ENCODE results near the gene FCRL4. TPM values are rescaled to one million over a fixed set of nuclear protein-coding genes. Genes with fewer than 3 reads are reported as not detected.

FCRL4 gene
- total RNA-seq, 1 experiment from 2014 or later, result not detected

DNA sequence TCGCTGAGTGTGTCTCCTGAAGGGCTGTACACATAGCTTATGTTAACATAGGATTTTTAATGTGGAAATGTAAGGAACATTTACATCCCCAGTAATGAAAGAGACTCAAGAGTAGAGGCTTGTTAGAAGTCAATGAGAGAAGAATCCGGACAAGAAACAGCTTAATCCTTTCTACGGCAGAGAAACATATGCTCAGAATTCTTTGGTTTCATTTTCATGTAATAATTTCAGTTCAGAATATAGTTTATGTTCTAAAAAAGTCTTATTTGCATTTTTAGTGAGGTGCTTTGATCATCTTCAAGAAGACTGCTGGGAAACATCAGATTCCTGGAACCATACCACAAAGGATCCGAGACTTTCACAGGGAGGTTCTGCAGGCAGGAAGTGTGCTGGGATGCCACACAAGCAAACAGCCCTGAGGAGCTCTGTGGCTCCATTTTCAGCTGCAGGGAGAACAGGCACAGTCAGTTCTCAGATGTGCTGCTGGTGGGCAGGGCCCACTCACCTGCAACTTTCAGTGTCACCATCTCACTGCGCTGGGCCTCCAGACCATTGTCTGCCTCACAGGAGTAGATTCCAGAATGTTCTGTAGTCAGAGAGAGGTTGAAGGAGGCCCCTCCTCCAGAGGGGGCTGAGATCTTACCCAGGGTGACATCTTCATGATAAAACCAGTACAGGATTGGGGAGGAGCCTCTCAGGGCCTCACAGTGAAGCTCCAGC lies 74.0 kb downstream of the FCRL4 start:
- no peak for DNase-seq
- H3K27me3 ChIP-seq (ENCODE audit: control insufficient read depth, insufficient read depth, low read length), result no peaks in the 10 kb centered on the region; the same call in 1 of the 2 replicates
- H3K36me3 ChIP-seq (replicated peaks; ENCODE audit: control insufficient read depth, insufficient read depth, low read length), result no peaks in the 10 kb centered on the region
- H3K4me3 ChIP-seq (ENCODE audit: insufficient read depth, low read depth, low read length), result no peak overlapping the region

Other genes starting within 250 kb of the FCRL4 start
- 0.14 TPM in 1 of 2 replicates, not detected in the other for gene FCRL5, start 45.6 kb downstream of the FCRL4 start, total RNA-seq (2014; rRNA removed; shearing (Covaris generic))
- not detected in 2 replicates for gene FCRL3, start 102.7 kb upstream of the FCRL4 start, total RNA-seq (2014; rRNA removed; shearing (Covaris generic))
- gene FCRL2, start 179.0 kb upstream of the FCRL4 start, total RNA-seq (2014; rRNA removed; shearing (Covaris generic)), result not detected in 2 replicates
- not detected in 2 replicates for gene FCRL1, start 222.0 kb upstream of the FCRL4 start, total RNA-seq (2014; rRNA removed; shearing (Covaris generic))
- not detected in 2 replicates for gene CD5L, start 243.7 kb upstream of the FCRL4 start, total RNA-seq (2014; rRNA removed; shearing (Covaris generic))